NCI-H1930 (cell line): ENCODE data around the gene ATP2B1.

Experiments used
- DNase-seq, 2 experiments: peaks; one replicate each; lab custom pipeline; 2025; lab: John Stamatoyannopoulos, UW

Gene ATP2B1

DNA sequence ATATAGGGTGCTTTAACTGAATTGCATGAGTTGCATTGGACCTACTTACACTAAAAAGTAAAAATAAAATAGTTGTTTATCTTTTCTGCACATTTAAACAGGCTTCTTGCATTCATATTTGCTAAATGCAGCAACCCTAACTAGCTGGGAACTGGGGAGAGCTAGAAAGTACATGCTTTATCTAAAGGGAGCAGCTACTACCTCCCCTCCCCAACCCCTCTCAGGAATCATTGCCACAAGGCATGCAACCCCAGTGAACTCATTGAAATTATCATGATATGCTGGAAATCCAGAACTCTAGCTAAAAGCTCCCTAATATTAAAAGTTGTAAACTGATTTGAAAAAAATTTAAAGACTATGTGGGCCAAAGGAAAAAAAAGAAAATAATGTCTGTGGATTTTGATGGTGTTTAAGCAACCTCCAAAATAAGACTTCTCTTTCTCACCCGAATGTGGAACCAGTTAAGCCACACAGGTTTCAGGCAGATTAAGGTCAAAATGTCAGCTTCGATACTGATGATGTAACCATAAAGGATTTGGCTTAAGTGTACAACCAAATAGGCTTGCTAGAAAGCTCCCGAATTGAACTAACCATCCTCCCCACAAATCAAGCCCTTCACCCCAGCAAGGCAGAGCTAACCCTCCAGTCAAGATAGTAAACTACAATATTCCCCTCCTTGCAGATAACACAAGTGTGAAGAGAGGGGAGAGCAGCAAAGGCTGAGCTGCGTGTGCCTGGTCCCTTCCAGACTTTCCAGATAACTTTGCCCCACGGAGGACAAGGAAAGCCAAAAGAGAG is 169.0 kb downstream of the ATP2B1 start:
- no peak for DNase-seq

DNA sequence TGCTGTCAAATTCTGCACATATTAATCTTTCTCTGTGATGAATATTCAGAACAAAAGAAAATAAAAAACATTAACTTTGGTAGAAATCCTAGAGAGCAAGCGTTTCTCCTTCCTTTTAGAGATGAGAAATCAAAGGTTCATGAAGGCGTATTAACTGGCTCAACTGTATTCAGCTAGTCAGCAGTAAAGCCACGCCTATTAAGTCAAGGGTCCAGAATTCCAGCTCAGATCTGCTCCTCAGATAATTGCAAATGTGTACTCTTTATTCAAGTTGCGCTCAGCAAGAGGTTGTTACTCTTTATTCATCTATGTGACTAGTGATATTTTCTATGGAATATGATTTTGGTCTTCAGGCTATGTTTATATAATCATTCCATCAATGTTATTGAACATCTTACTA is 169.7 kb downstream of the ATP2B1 start:
- no peak for DNase-seq
